Measurements from ENCODE around the gene KDELR1. TPM values are rescaled to one million over a fixed set of nuclear protein-coding genes. Genes with fewer than 3 reads are reported as not detected.
A peak's percentile ranks its signal among the peaks of the same experiment; 100 is the strongest.

Gene KDELR1
- total and polyA plus RNA-seq, 9 of the 15 experiments (the other 6 are each of a cell fraction or from before 2014, with no cell fraction given) = 6.1 to 165 (median 58.5) TPM

DNA sequence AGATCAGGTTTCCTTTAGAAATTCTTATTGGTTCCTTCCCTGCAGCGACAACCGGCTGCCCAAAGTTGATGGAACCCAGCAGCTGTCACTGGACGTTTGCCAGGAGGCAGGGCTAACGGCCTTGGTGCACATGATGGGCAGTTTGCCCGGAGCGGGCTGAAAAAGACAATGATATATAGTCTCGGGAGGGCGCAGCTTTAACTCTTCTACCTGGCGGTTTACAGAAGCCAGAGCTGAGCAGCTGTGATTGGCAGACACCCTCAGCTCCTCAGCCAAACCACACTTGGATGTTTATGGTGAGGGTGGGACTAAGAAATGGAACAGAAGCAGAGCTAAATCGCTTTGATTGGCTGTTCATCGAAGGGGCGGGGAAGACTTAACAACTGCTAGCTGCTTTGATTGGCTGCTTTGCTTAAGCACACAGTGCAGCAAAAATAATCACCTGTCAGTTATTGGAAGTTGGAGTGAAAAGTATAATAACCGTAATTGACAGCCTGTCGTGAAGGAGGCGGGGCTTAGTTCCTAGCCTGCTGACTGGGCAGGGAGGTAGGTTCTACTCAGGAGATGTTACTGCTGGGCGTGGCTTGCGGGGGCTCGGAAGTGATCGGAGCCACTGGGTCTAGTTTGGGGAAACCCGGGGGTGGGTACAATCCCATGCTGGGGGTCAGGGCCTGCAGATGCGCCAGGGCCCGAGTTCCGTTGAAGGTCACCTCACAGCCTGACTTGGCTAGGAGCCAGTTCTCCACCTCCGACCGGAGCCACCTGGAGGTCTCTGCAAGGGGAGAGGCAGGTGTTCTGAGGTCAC, 58.5 kb downstream of the KDELR1 start (continued):
- TF ChIP-seq ZNF584 (CRISPR knock-in tag; IDR thresholded peaks at IDR 0.05; ENCODE audit: low read depth) (no peak), ZBTB7A (IDR thresholded peaks at IDR 0.05; ENCODE audit: borderline replicate concordance, control insufficient read depth, low read depth, low read length) (peak; percentile 33; the same call in 1 of the 2 replicates), ZBTB8A (IDR thresholded peaks at IDR 0.05; ENCODE audit: partially characterized antibody) (no peak), HMG20A (CRISPR knock-in tag; conservative IDR thresholded peaks at IDR 0.05) (no peak), ZNF780A (CRISPR knock-in tag; IDR thresholded peaks at IDR 0.05) (no peak), ZNF316 (IDR thresholded peaks at IDR 0.05) (peak; percentile 60), NEUROD1 (IDR thresholded peaks at IDR 0.05; ENCODE audit: borderline replicate concordance, low read depth, low read length, partially characterized antibody) (peak; percentile 35), TAF7 (tag; IDR thresholded peaks at IDR 0.05) (no peak), TBP (optimal IDR thresholded peaks at IDR 0.05; ENCODE audit: low read depth, low read length) (peak; percentile 65), ZNF431 (CRISPR knock-in tag; IDR thresholded peaks at IDR 0.05) (no peak), ZNF764 (CRISPR knock-in tag; IDR thresholded peaks at IDR 0.05; ENCODE audit: low read depth) (no peak), NRF1 (conservative IDR thresholded peaks at IDR 0.05 in 1 of 2, IDR thresholded peaks at IDR 0.05 in 1 of 2) (peak; percentile 73 to 77), DIDO1 (tag; IDR thresholded peaks at IDR 0.05; ENCODE audit: low read depth) (no peak)
- TF ChIP-seq, protein P1, sequence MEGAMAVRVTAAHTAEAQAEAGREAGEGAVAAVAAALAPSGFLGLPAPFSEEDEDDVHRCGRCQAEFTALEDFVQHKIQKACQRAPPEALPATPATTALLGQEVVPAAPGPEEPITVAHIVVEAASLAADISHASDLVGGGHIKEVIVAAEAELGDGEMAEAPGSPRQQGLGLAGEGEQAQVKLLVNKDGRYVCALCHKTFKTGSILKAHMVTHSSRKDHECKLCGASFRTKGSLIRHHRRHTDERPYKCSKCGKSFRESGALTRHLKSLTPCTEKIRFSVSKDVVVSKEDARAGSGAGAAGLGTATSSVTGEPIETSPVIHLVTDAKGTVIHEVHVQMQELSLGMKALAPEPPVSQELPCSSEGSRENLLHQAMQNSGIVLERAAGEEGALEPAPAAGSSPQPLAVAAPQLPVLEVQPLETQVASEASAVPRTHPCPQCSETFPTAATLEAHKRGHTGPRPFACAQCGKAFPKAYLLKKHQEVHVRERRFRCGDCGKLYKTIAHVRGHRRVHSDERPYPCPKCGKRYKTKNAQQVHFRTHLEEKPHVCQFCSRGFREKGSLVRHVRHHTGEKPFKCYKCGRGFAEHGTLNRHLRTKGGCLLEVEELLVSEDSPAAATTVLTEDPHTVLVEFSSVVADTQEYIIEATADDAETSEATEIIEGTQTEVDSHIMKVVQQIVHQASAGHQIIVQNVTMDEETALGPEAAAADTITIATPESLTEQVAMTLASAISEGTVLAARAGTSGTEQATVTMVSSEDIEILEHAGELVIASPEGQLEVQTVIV (CRISPR knock-in tag; IDR thresholded peaks at IDR 0.05; ENCODE audit: borderline replicate concordance) = peak; percentile 85; the same call in 1 of the 2 replicates
- TF ChIP-seq, protein P2, sequence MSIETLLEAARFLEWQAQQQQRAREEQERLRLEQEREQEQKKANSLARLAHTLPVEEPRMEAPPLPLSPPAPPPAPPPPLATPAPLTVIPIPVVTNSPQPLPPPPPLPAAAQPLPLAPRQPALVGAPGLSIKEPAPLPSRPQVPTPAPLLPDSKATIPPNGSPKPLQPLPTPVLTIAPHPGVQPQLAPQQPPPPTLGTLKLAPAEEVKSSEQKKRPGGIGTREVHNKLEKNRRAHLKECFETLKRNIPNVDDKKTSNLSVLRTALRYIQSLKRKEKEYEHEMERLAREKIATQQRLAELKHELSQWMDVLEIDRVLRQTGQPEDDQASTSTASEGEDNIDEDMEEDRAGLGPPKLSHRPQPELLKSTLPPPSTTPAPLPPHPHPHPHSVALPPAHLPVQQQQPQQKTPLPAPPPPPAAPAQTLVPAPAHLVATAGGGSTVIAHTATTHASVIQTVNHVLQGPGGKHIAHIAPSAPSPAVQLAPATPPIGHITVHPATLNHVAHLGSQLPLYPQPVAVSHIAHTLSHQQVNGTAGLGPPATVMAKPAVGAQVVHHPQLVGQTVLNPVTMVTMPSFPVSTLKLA (conservative IDR thresholded peaks at IDR 0.05) = peak; percentile 28 to 62; a peak in 2 of 4 replicates
- TF ChIP-seq, protein P3, sequence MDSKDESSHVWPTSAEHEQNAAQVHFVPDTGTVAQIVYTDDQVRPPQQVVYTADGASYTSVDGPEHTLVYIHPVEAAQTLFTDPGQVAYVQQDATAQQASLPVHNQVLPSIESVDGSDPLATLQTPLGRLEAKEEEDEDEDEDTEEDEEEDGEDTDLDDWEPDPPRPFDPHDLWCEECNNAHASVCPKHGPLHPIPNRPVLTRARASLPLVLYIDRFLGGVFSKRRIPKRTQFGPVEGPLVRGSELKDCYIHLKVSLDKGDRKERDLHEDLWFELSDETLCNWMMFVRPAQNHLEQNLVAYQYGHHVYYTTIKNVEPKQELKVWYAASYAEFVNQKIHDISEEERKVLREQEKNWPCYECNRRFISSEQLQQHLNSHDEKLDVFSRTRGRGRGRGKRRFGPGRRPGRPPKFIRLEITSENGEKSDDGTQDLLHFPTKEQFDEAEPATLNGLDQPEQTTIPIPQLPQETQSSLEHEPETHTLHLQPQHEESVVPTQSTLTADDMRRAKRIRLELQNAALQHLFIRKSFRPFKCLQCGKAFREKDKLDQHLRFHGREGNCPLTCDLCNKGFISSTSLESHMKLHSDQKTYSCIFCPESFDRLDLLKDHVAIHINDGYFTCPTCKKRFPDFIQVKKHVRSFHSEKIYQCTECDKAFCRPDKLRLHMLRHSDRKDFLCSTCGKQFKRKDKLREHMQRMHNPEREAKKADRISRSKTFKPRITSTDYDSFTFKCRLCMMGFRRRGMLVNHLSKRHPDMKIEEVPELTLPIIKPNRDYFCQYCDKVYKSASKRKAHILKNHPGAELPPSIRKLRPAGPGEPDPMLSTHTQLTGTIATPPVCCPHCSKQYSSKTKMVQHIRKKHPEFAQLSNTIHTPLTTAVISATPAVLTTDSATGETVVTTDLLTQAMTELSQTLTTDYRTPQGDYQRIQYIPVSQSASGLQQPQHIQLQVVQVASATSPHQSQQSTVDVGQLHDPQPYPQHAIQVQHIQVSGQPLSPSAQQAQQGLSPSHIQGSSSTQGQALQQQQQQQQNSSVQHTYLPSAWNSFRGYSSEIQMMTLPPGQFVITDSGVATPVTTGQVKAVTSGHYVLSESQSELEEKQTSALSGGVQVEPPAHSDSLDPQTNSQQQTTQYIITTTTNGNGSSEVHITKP (IDR thresholded peaks at IDR 0.05; ENCODE audit: partially characterized antibody) = peak; percentile 48
- TF ChIP-seq, protein P4, sequence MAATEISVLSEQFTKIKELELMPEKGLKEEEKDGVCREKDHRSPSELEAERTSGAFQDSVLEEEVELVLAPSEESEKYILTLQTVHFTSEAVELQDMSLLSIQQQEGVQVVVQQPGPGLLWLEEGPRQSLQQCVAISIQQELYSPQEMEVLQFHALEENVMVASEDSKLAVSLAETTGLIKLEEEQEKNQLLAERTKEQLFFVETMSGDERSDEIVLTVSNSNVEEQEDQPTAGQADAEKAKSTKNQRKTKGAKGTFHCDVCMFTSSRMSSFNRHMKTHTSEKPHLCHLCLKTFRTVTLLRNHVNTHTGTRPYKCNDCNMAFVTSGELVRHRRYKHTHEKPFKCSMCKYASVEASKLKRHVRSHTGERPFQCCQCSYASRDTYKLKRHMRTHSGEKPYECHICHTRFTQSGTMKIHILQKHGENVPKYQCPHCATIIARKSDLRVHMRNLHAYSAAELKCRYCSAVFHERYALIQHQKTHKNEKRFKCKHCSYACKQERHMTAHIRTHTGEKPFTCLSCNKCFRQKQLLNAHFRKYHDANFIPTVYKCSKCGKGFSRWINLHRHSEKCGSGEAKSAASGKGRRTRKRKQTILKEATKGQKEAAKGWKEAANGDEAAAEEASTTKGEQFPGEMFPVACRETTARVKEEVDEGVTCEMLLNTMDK (IDR thresholded peaks at IDR 0.05; ENCODE audit: borderline replicate concordance, insufficient read depth, low read depth, low read length, poor library complexity, severe bottlenecking) = no peak

Data from K562 (cell line).